HCT116 (cell line): ENCODE data around the gene SLC15A3. TPM values are rescaled to one million over a fixed set of nuclear protein-coding genes. Genes with fewer than 3 reads are reported as not detected.

Experiments used
- ATAC-seq: fragments of 200-7000 bp; cut with Tn5 transposase; 2 replicates; pipeline ENCODE4 v1.9.1; 2020; ENCODE audit warnings: mild to moderate bottlenecking, moderate library complexity
- BruUV-seq: library from RNA; stranded (reverse); fragments of 400-500 nt; replicated peaks from 2 replicates; lab custom pipeline; 2021; lab: Mats Ljungman, UMichigan
- CTCF ChIA-PET: fragments of 300-600 bp; sonication (Branson Sonifier 250); formaldehyde crosslinking; loops from one replicate; lab custom pipeline; 2021; ENCODE audit warnings: antibody characterized with exemption; lab: Charles Lee
- POLR2A ChIA-PET: fragments of 300-600, 350-600 bp; sonication (Branson Sonifier 250); formaldehyde crosslinking; loops from one replicate; lab custom pipeline; 2021; ENCODE audit warnings: antibody characterized with exemption; lab: Charles Lee
- RAD21 ChIA-PET, 2 experiments: fragments of 300-600 bp; sonication (Branson Sonifier 250); formaldehyde crosslinking; loops; one replicate each; lab custom pipeline; 2023; ENCODE audit warnings: low total read pairs in 2 of 2; ENCODE audit not compliant: uncharacterized antibody in 2 of 2, unreplicated experiment in 2 of 2, low non-redundant PET in 1 of 2; lab: Charles Lee
- DNase-seq: peaks from one replicate; pipeline ENCODE4 v3.0.0-alpha.2; 2010; ENCODE audit warnings: low read depth, low spot score
- H2AFZ ChIP-seq: fragments of 200-600 bp; shearing (Covaris generic), sonication (generic); 2 replicates; pipeline ENCODE4 v1.6.1; 2017; ENCODE audit warnings: low read depth, mixed run types, mixed read lengths, antibody characterized with exemption, low read length; ENCODE audit not compliant: poor library complexity, severe bottlenecking
- H3K27ac ChIP-seq: 2 replicates; pipeline ENCODE4 v1.5.1; 2012; ENCODE audit warnings: low read depth, low read length
- H3K27me3 ChIP-seq: fragments of 200-600 bp; sonication (generic); 2 replicates; pipeline ENCODE4 v1.6.1; 2016; ENCODE audit warnings: mixed run types, low read length, mixed read lengths; ENCODE audit not compliant: insufficient read depth
- H3K36me3 ChIP-seq, 2 experiments: fragments of 200-500 bp in 1 of 2; fragments of 200-600 bp in 1 of 2; sonication (Bioruptor generic) in 1 of 2; sonication (generic) in 1 of 2; 2 replicates each; pipeline versions ENCODE4 v1.5.1 to v1.6.1; 2014 to 2016; ENCODE audit warnings: low read length in 2 of 2, inconsistent platforms in 1 of 2, mixed read lengths in 1 of 2, mixed run types in 1 of 2; ENCODE audit not compliant: insufficient read depth in 2 of 2, control insufficient read depth in 1 of 2
- H3K4me1 ChIP-seq, 2 experiments: fragments of 200-600 bp in 1 of 2; sonication (generic) in 1 of 2; 2 replicates each; pipeline versions ENCODE4 v1.5.1 to v1.6.1; 2012 to 2017; ENCODE audit warnings: low read length in 2 of 2, inconsistent platforms in 1 of 2, mild to moderate bottlenecking in 1 of 2, mixed read lengths in 1 of 2, mixed run types in 1 of 2, moderate library complexity in 1 of 2; ENCODE audit not compliant: insufficient read depth in 2 of 2, control insufficient read depth in 1 of 2
- H3K4me2 ChIP-seq: fragments of 200-600 bp; sonication (generic); 2 replicates; pipeline ENCODE4 v1.6.1; 2017; ENCODE audit warnings: mixed run types, low read length, mixed read lengths
- H3K4me3 ChIP-seq, 2 experiments: fragments of 200-600 bp in 1 of 2; sonication (generic) in 1 of 2; replicated peaks in 1 of 2; 2 replicates each; pipeline ENCODE4 v1.5.1; 2011 to 2016; ENCODE audit warnings: low read length in 2 of 2, control low read depth in 1 of 2, low read depth in 1 of 2, mild to moderate bottlenecking in 1 of 2, mixed read lengths in 1 of 2, mixed run types in 1 of 2
- H3K79me2 ChIP-seq: fragments of 200-600 bp; sonication (generic); 2 replicates; pipeline ENCODE4 v1.6.1; 2017; ENCODE audit warnings: mild to moderate bottlenecking, mixed run types, low read length, moderate library complexity, mixed read lengths; ENCODE audit not compliant: insufficient read depth
- H3K9ac ChIP-seq: fragments of 200-600 bp; sonication (generic); 2 replicates; pipeline ENCODE4 v1.6.1; 2016; ENCODE audit warnings: low read length, mixed read lengths
- H3K9me2 ChIP-seq: fragments of 200-600 bp; sonication (generic), shearing (Covaris generic); 2 replicates; pipeline ENCODE4 v1.6.1; 2017; ENCODE audit warnings: mixed run types, mild to moderate bottlenecking, moderate library complexity; ENCODE audit not compliant: insufficient read depth
- H3K9me3 ChIP-seq, 2 experiments: fragments of 200-500 bp in 1 of 2; fragments of 200-600 bp in 1 of 2; sonication (Bioruptor generic) in 1 of 2; sonication (generic) in 1 of 2; 2 replicates each; pipeline ENCODE4 v1.6.1; 2014 to 2017; ENCODE audit warnings: low read length in 2 of 2, mixed read lengths in 2 of 2, inconsistent platforms in 1 of 2, low read depth in 1 of 2, mild to moderate bottlenecking in 1 of 2, mixed run types in 1 of 2, moderate library complexity in 1 of 2; ENCODE audit not compliant: control insufficient read depth in 1 of 2, insufficient read depth in 1 of 2
- H4K20me1 ChIP-seq: fragments of 200-600 bp; sonication (generic), shearing (Covaris generic); 2 replicates; pipeline ENCODE4 v1.6.1; 2017; ENCODE audit warnings: mixed run types, mild to moderate bottlenecking, moderate library complexity; ENCODE audit not compliant: insufficient read depth
- CBX3 ChIP-seq: IDR thresholded peaks from 2 replicates; pipeline ENCODE4 v1.6.1; 2012; ENCODE audit warnings: low read depth
- EGR1 ChIP-seq: IDR thresholded peaks from 2 replicates; pipeline ENCODE4 v1.6.1; 2012; ENCODE audit warnings: low read depth
- ELF1 ChIP-seq: IDR thresholded peaks from 2 replicates; pipeline ENCODE4 v1.6.1; 2012; ENCODE audit warnings: low read depth, borderline replicate concordance
- EZH2 ChIP-seq: fragments of 200-600 bp; sonication (generic); IDR thresholded peaks from 2 replicates; pipeline ENCODE4 v1.6.1; 2017; ENCODE audit warnings: antibody characterized with exemption, mixed run types
- POLR2A ChIP-seq: IDR thresholded peaks from 2 replicates; pipeline ENCODE4 v1.7.0; 2011; ENCODE audit warnings: borderline replicate concordance; ENCODE audit not compliant: insufficient read depth, insufficient read length; ENCODE audit errors: extremely low read depth
- POLR2AphosphoS5 ChIP-seq: IDR thresholded peaks from 2 replicates; pipeline ENCODE4 v1.6.1; 2011; ENCODE audit warnings: mild to moderate bottlenecking, low read depth, low read length, moderate library complexity
- RAD21 ChIP-seq: IDR thresholded peaks from 2 replicates; pipeline ENCODE4 v1.6.1; 2012; ENCODE audit warnings: low read depth, mild to moderate bottlenecking
- SIN3A ChIP-seq: IDR thresholded peaks from 2 replicates; pipeline ENCODE4 v1.6.1; 2012; ENCODE audit warnings: low read depth
- ZBTB33 ChIP-seq: IDR thresholded peaks from 2 replicates; pipeline ENCODE4 v1.6.1; 2011; ENCODE audit warnings: mild to moderate bottlenecking, low read length, moderate library complexity; ENCODE audit not compliant: insufficient replicate concordance; ENCODE audit errors: extremely low read depth
- ZNF274 ChIP-seq: fragments of 200-500 bp; sonication (Bioruptor generic); IDR thresholded peaks from 2 replicates; pipeline ENCODE4 v1.6.1; 2014; ENCODE audit warnings: mild to moderate bottlenecking, low read depth, low read length, inconsistent platforms
- intact Hi-C: fragments of 100-400 bp; cut with micrococcal nuclease; formaldehyde crosslinking; loops from 2 replicates; pipeline ENCODE4 v1.10.0; 2022
- total RNA-seq: library from RNA; stranded (reverse); gene quantifications from one replicate; pipeline ENCODE4 v1.2.1, GENCODE V29; 2021; ENCODE audit not compliant: unreplicated experiment

Gene SLC15A3
- total RNA-seq, 1 experiment from 2014 or later: not detected

- ATAC-seq: no peak
- intact Hi-C loops: no loop called here
- Histone ChIP-seq H3K9ac (no peak overlapping the region), H3K9me3 (no peaks in the 10 kb centered on the region), H3K9me2 (no peaks in the 10 kb centered on the region), H3K27me3 (no peaks in the 10 kb centered on the region; the same call in 1 of the 2 replicates), H3K79me2 (no peaks in the 10 kb centered on the region), H4K20me1 (no peaks in the 10 kb centered on the region), H3K27ac (no peak overlapping the region), H3K4me1 (no peaks in the 10 kb centered on the region), H2AFZ (no peak overlapping the region), H3K4me2 (no peak overlapping the region), H3K4me3 (no peak overlapping the region), H3K36me3 (no peaks in the 10 kb centered on the region)
- CTCF ChIA-PET: no interaction called here
- BruUV-seq: no TSS peak
- no peak for DNase-seq
- no peak for TF ChIP-seq SIN3A
- POLR2A ChIA-PET: no interaction called here
- RAD21 ChIA-PET: no interaction called here
These were observed 25.9 kb upstream of the SLC15A3 start for GRCh38 chr11:60977836-60978235.

GRCh38 chr11:60977224-60977623 lies 25.2 kb upstream of the SLC15A3 start:
- Histone ChIP-seq H3K36me3 (no peaks in the 10 kb centered on the region), H3K9me3 (no peaks in the 10 kb centered on the region), H3K79me2 (no peaks in the 10 kb centered on the region), H3K4me2 (no peak overlapping the region), H3K4me1 (no peaks in the 10 kb centered on the region), H3K27me3 (no peaks in the 10 kb centered on the region; the same call in 1 of the 2 replicates), H3K9me2 (no peaks in the 10 kb centered on the region), H3K9ac (no peak overlapping the region), H3K4me3 (no peak overlapping the region), H4K20me1 (no peaks in the 10 kb centered on the region), H2AFZ (no peak overlapping the region), H3K27ac (no peak overlapping the region)
- intact Hi-C loops: no loop called here
- BruUV-seq: no TSS peak
- ChIA-PET POLR2A (no interaction called here), CTCF (no interaction called here), RAD21 (no interaction called here)
- TF ChIP-seq RAD21 (no peak), ZBTB33 (no peak), POLR2AphosphoS5 (no peak), CBX3 (no peak), POLR2A (no peak), ZNF274 (no peak), EZH2 (no peak), ELF1 (no peak), SIN3A (no peak), EGR1 (no peak)
- DNase-seq (no peak), ATAC-seq (no peak)
